HG03060 (cell line): ENCODE data around the gene LRP1B.

ENCODE experiments used
- ATAC-seq: cut with Tn5 transposase; IDR thresholded peaks from one replicate; pipeline ENCODE4 v1.9.1; 2021; ENCODE audit warnings: low read depth, moderate number of reproducible peaks; ENCODE audit not compliant: unreplicated experiment

The LRP1B gene

GRCh38 chr2:141796449-141796848, 334.4 kb downstream of the LRP1B start:
- no peak for ATAC-seq

- ATAC-seq: no peak
These were observed 339.3 kb downstream of the LRP1B start for GRCh38 chr2:141791521-141791920.

- ATAC-seq: no peak
These were observed 348.2 kb downstream of the LRP1B start for GRCh38 chr2:141782574-141782973.

- ATAC-seq: no peak
These were observed 352.4 kb downstream of the LRP1B start for GRCh38 chr2:141778315-141778835.

GRCh38 chr2:141770530-141770929, 360.3 kb downstream of the LRP1B start:
- no peak for ATAC-seq

- ATAC-seq: no peak
These were observed 363.1 kb downstream of the LRP1B start for GRCh38 chr2:141767691-141768090.

GRCh38 chr2:141767051-141767450, 363.8 kb downstream of the LRP1B start:
- ATAC-seq: no peak

GRCh38 chr2:141766225-141766624, 364.6 kb downstream of the LRP1B start:
- ATAC-seq: no peak

GRCh38 chr2:141748616-141749015, 382.2 kb downstream of the LRP1B start:
- no peak for ATAC-seq

- ATAC-seq: no peak
These were observed 389.2 kb downstream of the LRP1B start for GRCh38 chr2:141741652-141742051.

- no peak for ATAC-seq
These were observed 393.1 kb downstream of the LRP1B start for GRCh38 chr2:141737492-141738255.

GRCh38 chr2:141736466-141736865, 394.4 kb downstream of the LRP1B start:
- ATAC-seq: no peak

GRCh38 chr2:141728886-141729285, 401.9 kb downstream of the LRP1B start:
- ATAC-seq: no peak

GRCh38 chr2:141728142-141728541, 402.7 kb downstream of the LRP1B start:
- ATAC-seq: no peak

- no peak for ATAC-seq
These were observed 406.4 kb downstream of the LRP1B start for GRCh38 chr2:141724426-141724825.

- no peak for ATAC-seq
These were observed 407.0 kb downstream of the LRP1B start for GRCh38 chr2:141723814-141724213.

- ATAC-seq: no peak
These were observed 410.3 kb downstream of the LRP1B start for GRCh38 chr2:141720476-141720875.

- no peak for ATAC-seq
These were observed 416.3 kb downstream of the LRP1B start for GRCh38 chr2:141714496-141714895.

GRCh38 chr2:141711627-141712026, 419.2 kb downstream of the LRP1B start:
- no peak for ATAC-seq

- ATAC-seq: no peak
These were observed 420.1 kb downstream of the LRP1B start for GRCh38 chr2:141710589-141711239.

GRCh38 chr2:141709756-141710155, 421.1 kb downstream of the LRP1B start:
- ATAC-seq: no peak

GRCh38 chr2:141707486-141707885, 423.3 kb downstream of the LRP1B start:
- ATAC-seq: no peak
